IMR-90 (cell line): ENCODE measurements around the gene IGFBP5.

Experiments
- MAFK ChIP-seq: IDR thresholded peaks from 2 replicates; pipeline ENCODE4 v1.6.1; 2012; ENCODE audit warnings: low read depth, low read length, improper control_type of control experiment
- POLR2A ChIP-seq: IDR thresholded peaks from 2 replicates; pipeline ENCODE4 v1.6.1; 2012; ENCODE audit warnings: mild to moderate bottlenecking, low read depth, low read length
- RAD21 ChIP-seq: IDR thresholded peaks from 2 replicates; pipeline ENCODE4 v1.6.1; 2012; ENCODE audit warnings: low read length, improper control_type of control experiment
- RFX5 ChIP-seq: IDR thresholded peaks from 2 replicates; pipeline ENCODE4 v1.8.0; 2012; ENCODE audit warnings: low read depth, mild to moderate bottlenecking, low read length, moderate library complexity
- TF ChIP-seq, protein P1 (sequence below): conservative IDR thresholded peaks from 2 replicates; pipeline ENCODE4 v1.5.1; 2012; ENCODE audit warnings: mild to moderate bottlenecking, low read depth, low read length, improper control_type of control experiment

DNA sequence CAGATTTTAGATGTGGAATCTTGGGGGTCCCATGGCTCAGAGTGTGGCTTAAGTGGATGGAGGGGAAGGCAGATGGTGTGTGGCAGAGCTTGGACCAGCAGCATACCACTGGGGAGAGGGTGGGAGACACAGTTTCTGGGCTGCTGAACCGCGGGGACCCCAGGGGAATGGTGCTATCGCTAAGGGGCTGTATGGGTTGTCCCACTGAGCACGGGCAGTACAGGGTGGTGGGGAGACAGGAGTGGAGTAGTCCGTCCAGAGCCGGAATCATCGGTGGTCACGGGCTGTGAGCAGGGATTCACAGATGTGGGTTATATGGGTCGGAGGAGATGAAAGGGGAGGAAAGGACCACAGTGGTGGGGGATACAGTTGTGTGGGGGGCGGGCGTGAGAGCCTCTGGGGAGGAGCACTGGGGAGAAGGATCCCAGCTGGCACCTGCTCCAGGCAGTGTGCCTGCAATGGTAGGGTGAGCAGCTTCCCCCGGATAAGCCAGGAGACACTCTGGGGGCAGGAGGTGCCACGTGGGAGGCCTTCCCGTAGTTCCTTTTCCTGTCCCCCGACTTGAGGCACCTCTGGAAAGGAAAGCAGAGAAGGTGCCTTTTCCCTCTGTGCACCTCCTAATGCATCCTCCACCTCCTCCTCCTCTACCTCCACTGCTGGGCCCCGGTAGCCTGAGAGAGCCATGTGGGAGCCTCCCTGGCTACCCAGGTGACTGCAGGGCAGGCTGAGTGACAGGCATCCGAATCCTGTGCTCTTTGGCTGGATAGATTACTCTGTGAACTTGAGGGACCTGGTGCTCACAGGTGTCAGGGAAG lies 24.9 kb downstream of the IGFBP5 start:
- TF ChIP-seq, protein P1, sequence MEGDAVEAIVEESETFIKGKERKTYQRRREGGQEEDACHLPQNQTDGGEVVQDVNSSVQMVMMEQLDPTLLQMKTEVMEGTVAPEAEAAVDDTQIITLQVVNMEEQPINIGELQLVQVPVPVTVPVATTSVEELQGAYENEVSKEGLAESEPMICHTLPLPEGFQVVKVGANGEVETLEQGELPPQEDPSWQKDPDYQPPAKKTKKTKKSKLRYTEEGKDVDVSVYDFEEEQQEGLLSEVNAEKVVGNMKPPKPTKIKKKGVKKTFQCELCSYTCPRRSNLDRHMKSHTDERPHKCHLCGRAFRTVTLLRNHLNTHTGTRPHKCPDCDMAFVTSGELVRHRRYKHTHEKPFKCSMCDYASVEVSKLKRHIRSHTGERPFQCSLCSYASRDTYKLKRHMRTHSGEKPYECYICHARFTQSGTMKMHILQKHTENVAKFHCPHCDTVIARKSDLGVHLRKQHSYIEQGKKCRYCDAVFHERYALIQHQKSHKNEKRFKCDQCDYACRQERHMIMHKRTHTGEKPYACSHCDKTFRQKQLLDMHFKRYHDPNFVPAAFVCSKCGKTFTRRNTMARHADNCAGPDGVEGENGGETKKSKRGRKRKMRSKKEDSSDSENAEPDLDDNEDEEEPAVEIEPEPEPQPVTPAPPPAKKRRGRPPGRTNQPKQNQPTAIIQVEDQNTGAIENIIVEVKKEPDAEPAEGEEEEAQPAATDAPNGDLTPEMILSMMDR, result no peak
- TF ChIP-seq MAFK (no peak), RFX5 (no peak), POLR2A (no peak), RAD21 (no peak)
